ENCODE results near the gene ZNF516. TPM values are rescaled to one million over a fixed set of nuclear protein-coding genes. Genes with fewer than 3 reads are reported as not detected.

ZNF516 gene
- total and polyA plus RNA-seq, 9 donors = 13.5 to 110 (median 95.2) TPM

DNA sequence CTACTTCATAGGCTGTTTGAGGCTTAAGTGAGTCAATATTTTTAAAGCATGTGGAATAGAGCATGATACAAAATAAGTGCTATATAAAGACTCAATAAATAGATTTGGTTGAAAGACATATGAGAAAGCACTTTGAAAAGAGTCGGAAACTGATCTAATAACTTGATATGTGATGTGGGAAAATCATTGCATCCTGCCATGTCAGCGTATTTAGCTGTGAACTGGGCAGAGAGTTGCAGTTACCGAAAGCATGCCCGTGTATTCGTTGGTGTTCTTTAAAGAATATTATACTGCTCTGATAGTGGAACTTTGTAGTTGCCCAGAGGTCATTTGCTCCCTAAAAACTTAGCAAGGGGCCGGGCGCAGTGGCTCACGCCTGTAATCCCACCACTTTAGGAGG lies 37.8 kb upstream of the ZNF516 start:
- intact Hi-C loops (cut with DNase I) = no loop called here
- Histone ChIP-seq H3K4me3 (no peak overlapping the region), H3K27ac (no peak overlapping the region), H3K27me3 (no peaks in the 10 kb centered on the region), H3K9me3 (no peaks in the 10 kb centered on the region), H3K4me1 (ENCODE audit: insufficient read depth) (peaks cover 2% of the 10 kb centered on the region), H3K36me3 (no peaks in the 10 kb centered on the region)
- WGBS, 3 donors = 94 to 97% (median 95%) methylated on average over 8 of the region's 8 CpGs
- no peak for TF ChIP-seq POLR2A (IDR thresholded peaks at IDR 0.05)
- TF ChIP-seq EP300 (IDR thresholded peaks at IDR 0.05) = no peak
- TF ChIP-seq, protein P1, sequence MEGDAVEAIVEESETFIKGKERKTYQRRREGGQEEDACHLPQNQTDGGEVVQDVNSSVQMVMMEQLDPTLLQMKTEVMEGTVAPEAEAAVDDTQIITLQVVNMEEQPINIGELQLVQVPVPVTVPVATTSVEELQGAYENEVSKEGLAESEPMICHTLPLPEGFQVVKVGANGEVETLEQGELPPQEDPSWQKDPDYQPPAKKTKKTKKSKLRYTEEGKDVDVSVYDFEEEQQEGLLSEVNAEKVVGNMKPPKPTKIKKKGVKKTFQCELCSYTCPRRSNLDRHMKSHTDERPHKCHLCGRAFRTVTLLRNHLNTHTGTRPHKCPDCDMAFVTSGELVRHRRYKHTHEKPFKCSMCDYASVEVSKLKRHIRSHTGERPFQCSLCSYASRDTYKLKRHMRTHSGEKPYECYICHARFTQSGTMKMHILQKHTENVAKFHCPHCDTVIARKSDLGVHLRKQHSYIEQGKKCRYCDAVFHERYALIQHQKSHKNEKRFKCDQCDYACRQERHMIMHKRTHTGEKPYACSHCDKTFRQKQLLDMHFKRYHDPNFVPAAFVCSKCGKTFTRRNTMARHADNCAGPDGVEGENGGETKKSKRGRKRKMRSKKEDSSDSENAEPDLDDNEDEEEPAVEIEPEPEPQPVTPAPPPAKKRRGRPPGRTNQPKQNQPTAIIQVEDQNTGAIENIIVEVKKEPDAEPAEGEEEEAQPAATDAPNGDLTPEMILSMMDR (IDR thresholded peaks at IDR 0.05) = no peak
- DNase-seq = no peak

DNA sequence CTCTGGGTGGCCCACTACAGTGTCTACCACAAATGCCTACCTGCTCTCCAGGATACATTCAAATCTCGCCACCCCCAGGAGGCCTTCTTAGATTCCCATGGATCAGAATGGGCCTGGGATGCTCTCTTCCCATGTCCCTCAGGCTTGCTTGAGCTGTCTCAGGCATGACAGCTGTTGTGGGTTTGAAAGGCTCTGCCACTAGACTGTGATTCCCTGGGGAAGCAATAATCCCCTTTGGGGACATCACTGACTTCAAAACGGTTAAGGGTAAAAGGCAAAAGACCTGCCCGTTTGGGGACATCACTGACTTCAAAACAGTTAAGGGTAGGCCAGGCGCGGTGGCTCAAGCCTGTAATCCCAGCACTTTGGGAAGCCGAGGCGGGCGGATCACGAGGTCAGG lies 35.8 kb upstream of the ZNF516 start:
- WGBS, 3 donors = 81 to 97% (median 89%) methylated on average over 9 of the region's 9 CpGs
- H3K4me3 ChIP-seq = no peak overlapping the region
- no peaks in the 10 kb centered on the region for H3K36me3 ChIP-seq
- peaks cover 2% of the 10 kb centered on the region for H3K4me1 ChIP-seq (ENCODE audit: insufficient read depth)
- no peaks in the 10 kb centered on the region for H3K9me3 ChIP-seq
- intact Hi-C loops (cut with DNase I) = no loop called here
- H3K27ac ChIP-seq = no peak overlapping the region
- H3K27me3 ChIP-seq = no peaks in the 10 kb centered on the region
- no peak for DNase-seq
- TF ChIP-seq, protein P1 (IDR thresholded peaks at IDR 0.05) = no peak
- TF ChIP-seq EP300 (IDR thresholded peaks at IDR 0.05) (no peak), POLR2A (IDR thresholded peaks at IDR 0.05) (no peak)

DNA sequence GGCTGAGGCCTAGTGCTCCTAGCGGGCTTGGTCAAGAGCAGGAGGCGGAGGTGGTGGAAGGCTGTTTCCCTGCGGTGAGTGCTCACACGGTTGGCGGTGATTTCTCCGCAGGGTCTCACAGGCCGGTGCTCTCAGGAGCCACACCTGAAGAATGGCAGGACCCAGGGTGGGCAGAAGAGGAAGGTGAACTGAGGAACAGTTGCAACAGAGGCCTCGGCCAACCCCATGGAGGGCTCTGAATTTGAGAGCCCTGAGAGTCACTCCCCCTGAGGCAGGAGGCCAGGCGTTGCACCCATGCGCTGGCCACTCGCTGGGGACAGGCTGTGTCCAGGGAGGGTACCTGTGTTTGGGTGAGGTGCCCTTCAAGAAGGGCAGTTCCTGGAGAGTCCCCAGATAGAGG lies 35.3 kb upstream of the ZNF516 start:
- intact Hi-C loops (cut with DNase I) = no loop called here
- Histone ChIP-seq H3K9me3 (no peaks in the 10 kb centered on the region), H3K36me3 (no peaks in the 10 kb centered on the region), H3K27ac (no peak overlapping the region), H3K4me3 (no peak overlapping the region), H3K27me3 (no peaks in the 10 kb centered on the region), H3K4me1 (ENCODE audit: insufficient read depth) (peaks cover 2% of the 10 kb centered on the region)
- WGBS, 3 donors = 94 to 99% (median 97%) methylated on average over 11 of the region's 11 CpGs
- TF ChIP-seq POLR2A (IDR thresholded peaks at IDR 0.05) = no peak
- TF ChIP-seq, protein P1 (IDR thresholded peaks at IDR 0.05) = no peak
- DNase-seq = no peak

DNA sequence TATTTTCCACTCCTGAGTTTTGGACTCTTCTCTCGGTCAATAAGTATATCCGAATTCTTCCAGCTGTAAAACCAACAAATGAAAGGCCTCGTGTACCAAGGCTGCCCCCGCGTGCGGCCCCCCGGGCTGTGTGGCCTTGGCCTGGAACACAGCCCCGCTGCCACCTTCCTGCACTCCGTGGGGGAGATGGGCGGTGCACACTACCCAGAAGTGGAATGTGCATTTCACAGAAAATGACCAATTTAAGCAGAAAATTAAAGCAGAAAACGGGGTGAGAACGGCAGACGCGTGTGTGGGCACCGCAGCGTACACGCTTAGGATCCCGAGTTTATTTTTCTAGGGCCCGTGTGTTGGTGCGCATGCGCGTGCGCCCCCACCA lies 34.4 kb upstream of the ZNF516 start:
- no peaks in the 10 kb centered on the region for H3K27me3 ChIP-seq
- no peaks in the 10 kb centered on the region for H3K9me3 ChIP-seq
- H3K4me1 ChIP-seq (ENCODE audit: insufficient read depth) = peaks cover 2% of the 10 kb centered on the region
- TF ChIP-seq, protein P1 (IDR thresholded peaks at IDR 0.05) = no peak
- no peak for TF ChIP-seq POLR2A (IDR thresholded peaks at IDR 0.05)
- no peak for TF ChIP-seq EP300 (IDR thresholded peaks at IDR 0.05)
- intact Hi-C loops (cut with DNase I) = loop anchor here in 1 of 4 donors (5.0 kb wide), 2 partner anchors 37 to 38 kb away; no protein-coding TSS in a partner anchor
- no peaks in the 10 kb centered on the region for H3K36me3 ChIP-seq
- H3K4me3 ChIP-seq = peak overlapping the region; percentile 49
- whole genome bisulfite sequencing, 3 donors = 21 to 53% (median 36%) methylated on average over 23 of the region's 23 CpGs
- DNase-seq = peak in 4 of 5 donors; percentile 45 to 77 (median 58)
- peak overlapping the region; percentile 24 to 98 for H3K27ac ChIP-seq
